ENCODE data around the gene GOLGA6A.
"Not testable (repeated sequence)": the region's sequence is repeated elsewhere in the genome, so short reads cannot be mapped to it uniquely, and the experiment has no call there.

The GOLGA6A gene

GRCh38 chr15:74108111-74108510 lies 25.8 kb upstream of the GOLGA6A start:
- DNase-seq, result no peak

GRCh38 chr15:74099963-74100733 lies 17.8 kb upstream of the GOLGA6A start:
- DNase-seq, result peak; percentile 79 to 85

GRCh38 chr15:74096753-74097474 lies 14.6 kb upstream of the GOLGA6A start:
- DNase-seq, result not testable (repeated sequence)

GRCh38 chr15:74095610-74096009 lies 13.3 kb upstream of the GOLGA6A start:
- not testable (repeated sequence) for DNase-seq

GRCh38 chr15:74094567-74094966 lies 12.2 kb upstream of the GOLGA6A start:
- DNase-seq, result not testable (repeated sequence)

GRCh38 chr15:74075781-74076180 lies 6.6 kb downstream of the GOLGA6A start:
- DNase-seq, result not testable (repeated sequence)

GRCh38 chr15:74072614-74073337 lies 9.6 kb downstream of the GOLGA6A start:
- peak; percentile 52 to 59 for DNase-seq

GRCh38 chr15:74072132-74072531 lies 10.2 kb downstream of the GOLGA6A start:
- DNase-seq, result not testable (repeated sequence)

GRCh38 chr15:74071645-74072044 lies 10.7 kb downstream of the GOLGA6A start:
- DNase-seq, result not testable (repeated sequence)

- peak; percentile 66 to 69 for DNase-seq
These were observed 16.5 kb downstream of the GOLGA6A start for GRCh38 chr15:74065684-74066411.

- peak in 1 of 2 donors; percentile 12 for DNase-seq
These were observed 17.5 kb downstream of the GOLGA6A start for GRCh38 chr15:74064822-74065221.

- peak in 1 of 2 donors; percentile 7 for DNase-seq
These were observed 18.2 kb downstream of the GOLGA6A start for GRCh38 chr15:74064183-74064582.

- DNase-seq, result not testable (repeated sequence)
These were observed 18.8 kb downstream of the GOLGA6A start for GRCh38 chr15:74063425-74064146.

- peak in 1 of 2 donors; percentile 7 for DNase-seq
These were observed 19.7 kb downstream of the GOLGA6A start for GRCh38 chr15:74062671-74063070.

GRCh38 chr15:74062236-74062635 lies 20.1 kb downstream of the GOLGA6A start:
- no peak for DNase-seq

- no peak for DNase-seq
These were observed 22.1 kb downstream of the GOLGA6A start for GRCh38 chr15:74060251-74060650.

- peak in 1 of 2 donors; percentile 9 for DNase-seq
These were observed 23.1 kb downstream of the GOLGA6A start for GRCh38 chr15:74059050-74059833.

- not testable (repeated sequence) for DNase-seq
These were observed 26.0 kb downstream of the GOLGA6A start for GRCh38 chr15:74056330-74056729.

GRCh38 chr15:74055804-74056203 lies 26.5 kb downstream of the GOLGA6A start:
- no peak for DNase-seq

- peak; percentile 77 for DNase-seq
These were observed 28.3 kb downstream of the GOLGA6A start for GRCh38 chr15:74053941-74054529.

GRCh38 chr15:74053517-74053916 lies 28.8 kb downstream of the GOLGA6A start:
- DNase-seq, result no peak

Measured in stimulated activated CD4-positive, alpha-beta T cell treated with anti-CD3 and anti-CD28 coated beads, Interleukin-2, amount 100 ng/mL, for 24 hours (primary cell).